Measurements from ENCODE around the gene IGSF10. TPM values are rescaled to one million over a fixed set of nuclear protein-coding genes. Genes with fewer than 3 reads are reported as not detected.

Gene IGSF10
- total RNA-seq, 4 donors from 2014 or later = 3.5 to 14.9 (median 7.0) TPM

DNA sequence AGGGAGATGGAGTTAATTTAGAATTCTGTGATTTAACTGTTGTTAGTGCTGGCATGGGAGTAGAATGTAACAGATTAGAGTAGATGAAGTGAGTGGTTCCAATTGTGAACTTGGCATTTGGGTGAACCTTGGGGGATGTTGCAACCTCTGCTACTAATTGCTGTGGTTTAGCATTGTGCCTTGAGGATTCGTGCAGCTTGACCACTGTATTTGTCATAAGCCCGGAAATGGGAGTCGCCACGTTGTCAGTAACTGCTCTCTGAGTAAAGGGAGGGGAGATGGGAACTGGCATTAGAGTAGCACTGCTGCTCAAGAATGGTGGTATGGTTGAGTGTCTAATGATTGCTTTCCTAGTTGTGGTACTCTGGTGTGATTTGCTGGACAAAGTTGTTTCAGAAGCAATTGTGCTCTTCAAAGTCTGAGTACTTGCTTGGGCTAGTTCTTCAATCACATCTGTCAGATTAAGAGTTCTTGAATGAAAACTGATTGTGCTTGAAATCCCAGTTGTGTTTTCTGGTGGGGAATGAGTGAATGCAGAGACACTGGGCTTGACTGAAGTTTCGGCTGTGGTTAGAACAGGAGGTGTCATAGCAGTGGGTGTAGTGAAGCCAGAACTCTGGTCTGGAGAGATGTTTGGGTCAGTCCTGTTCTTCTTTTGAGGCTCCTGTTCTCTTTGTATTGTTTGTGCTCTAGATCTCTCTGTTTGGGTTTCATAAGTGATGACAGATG is 15.4 kb downstream of the IGSF10 start:
- Histone ChIP-seq H3K9me3 (no peaks in the 10 kb centered on the region), H3K4me3 (no peak overlapping the region), H3K27me3 (no peaks in the 10 kb centered on the region), H3K4me1 (no peaks in the 10 kb centered on the region), H3K27ac (no peak overlapping the region), H3K36me3 (no peaks in the 10 kb centered on the region)
- intact Hi-C loops (cut with DNase I; ENCODE audit: low total_unique reads) = loop anchor here (10.0 kb wide), 1 partner anchor 469 kb away; no protein-coding TSS in a partner anchor
- DNase-seq = no peak
- TF ChIP-seq, protein P1, sequence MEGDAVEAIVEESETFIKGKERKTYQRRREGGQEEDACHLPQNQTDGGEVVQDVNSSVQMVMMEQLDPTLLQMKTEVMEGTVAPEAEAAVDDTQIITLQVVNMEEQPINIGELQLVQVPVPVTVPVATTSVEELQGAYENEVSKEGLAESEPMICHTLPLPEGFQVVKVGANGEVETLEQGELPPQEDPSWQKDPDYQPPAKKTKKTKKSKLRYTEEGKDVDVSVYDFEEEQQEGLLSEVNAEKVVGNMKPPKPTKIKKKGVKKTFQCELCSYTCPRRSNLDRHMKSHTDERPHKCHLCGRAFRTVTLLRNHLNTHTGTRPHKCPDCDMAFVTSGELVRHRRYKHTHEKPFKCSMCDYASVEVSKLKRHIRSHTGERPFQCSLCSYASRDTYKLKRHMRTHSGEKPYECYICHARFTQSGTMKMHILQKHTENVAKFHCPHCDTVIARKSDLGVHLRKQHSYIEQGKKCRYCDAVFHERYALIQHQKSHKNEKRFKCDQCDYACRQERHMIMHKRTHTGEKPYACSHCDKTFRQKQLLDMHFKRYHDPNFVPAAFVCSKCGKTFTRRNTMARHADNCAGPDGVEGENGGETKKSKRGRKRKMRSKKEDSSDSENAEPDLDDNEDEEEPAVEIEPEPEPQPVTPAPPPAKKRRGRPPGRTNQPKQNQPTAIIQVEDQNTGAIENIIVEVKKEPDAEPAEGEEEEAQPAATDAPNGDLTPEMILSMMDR (IDR thresholded peaks at IDR 0.05) = no peak
- TF ChIP-seq POLR2A (IDR thresholded peaks at IDR 0.05) = no peak

GRCh38 chr3:151443583-151443982 is 17.3 kb downstream of the IGSF10 start:
- no peak overlapping the region for H3K4me3 ChIP-seq
- intact Hi-C loops (cut with DNase I; ENCODE audit: low total_unique reads) = loop anchor here (10.0 kb wide), 1 partner anchor 471 kb away; no protein-coding TSS in a partner anchor
- H3K27me3 ChIP-seq = no peaks in the 10 kb centered on the region
- no peaks in the 10 kb centered on the region for H3K4me1 ChIP-seq
- no peak for TF ChIP-seq POLR2A (IDR thresholded peaks at IDR 0.05)
- TF ChIP-seq, protein P1 (IDR thresholded peaks at IDR 0.05) = no peak
- no peaks in the 10 kb centered on the region for H3K9me3 ChIP-seq
- no peak overlapping the region for H3K27ac ChIP-seq
- no peaks in the 10 kb centered on the region for H3K36me3 ChIP-seq
- DNase-seq = no peak

DNA sequence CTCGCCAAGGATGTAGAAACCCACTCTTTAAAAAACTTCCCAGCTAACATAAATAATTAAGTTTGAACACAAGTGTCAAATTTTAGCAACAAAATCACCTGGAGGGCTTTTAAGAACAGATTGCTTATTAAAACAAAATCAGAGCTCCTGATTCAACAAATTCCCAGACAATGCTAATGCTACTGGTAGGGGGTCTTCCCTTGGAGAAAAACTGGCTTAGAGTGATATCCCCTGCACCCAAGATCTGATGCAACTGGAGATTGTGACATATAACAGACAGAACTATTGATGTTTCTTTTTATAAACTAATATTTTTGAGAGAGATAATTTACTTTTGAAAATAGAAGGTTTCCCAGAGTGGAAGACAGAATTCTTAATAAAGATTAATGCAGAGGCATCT is 19.9 kb downstream of the IGSF10 start:
- no peak for DNase-seq
- H3K27ac ChIP-seq = no peak overlapping the region
- H3K4me3 ChIP-seq = no peak overlapping the region
- no peak for TF ChIP-seq POLR2A (IDR thresholded peaks at IDR 0.05)
- TF ChIP-seq, protein P1 (IDR thresholded peaks at IDR 0.05) = no peak
- intact Hi-C loops (cut with DNase I; ENCODE audit: low total_unique reads) = loop anchor here (10.0 kb wide), 1 partner anchor 474 kb away; no protein-coding TSS in a partner anchor
- no peaks in the 10 kb centered on the region for H3K4me1 ChIP-seq
- H3K27me3 ChIP-seq = no peaks in the 10 kb centered on the region
- H3K36me3 ChIP-seq = no peaks in the 10 kb centered on the region
- H3K9me3 ChIP-seq = no peaks in the 10 kb centered on the region

- Histone ChIP-seq H3K36me3 (no peaks in the 10 kb centered on the region), H3K27ac (no peak overlapping the region), H3K4me1 (no peaks in the 10 kb centered on the region), H3K4me3 (no peak overlapping the region), H3K27me3 (no peaks in the 10 kb centered on the region), H3K9me3 (no peaks in the 10 kb centered on the region)
- intact Hi-C loops (cut with DNase I; ENCODE audit: low total_unique reads) = loop anchor here (10.0 kb wide), 1 partner anchor 475 kb away; no protein-coding TSS in a partner anchor
- TF ChIP-seq, protein P1 (IDR thresholded peaks at IDR 0.05) = peak; percentile 75 to 85 (median 78)
- TF ChIP-seq POLR2A (IDR thresholded peaks at IDR 0.05) = no peak
- DNase-seq = peak in 1 of 2 donors; percentile 28
Measured at GRCh38 chr3:151439652-151440125, 21.2 kb downstream of the IGSF10 start.

DNA sequence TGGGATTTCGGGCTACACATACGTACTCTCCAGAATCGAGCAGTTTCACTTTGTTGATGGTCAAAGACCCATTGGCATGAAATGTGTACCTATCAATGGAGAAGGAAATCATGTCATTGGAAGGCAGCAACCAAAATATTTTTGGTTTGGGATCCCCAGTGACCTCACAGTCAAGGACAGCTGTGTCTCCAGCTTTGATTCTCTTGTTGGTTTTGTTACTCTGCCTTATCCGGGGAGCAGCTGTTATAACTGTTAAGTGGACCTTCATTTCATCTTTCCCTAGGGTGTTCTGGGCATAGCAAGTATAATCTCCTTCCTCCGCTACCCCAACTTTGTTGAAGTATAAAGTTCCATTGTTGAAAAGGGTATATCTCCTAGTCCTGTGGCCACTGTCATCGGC is 23.0 kb downstream of the IGSF10 start:
- TF ChIP-seq, protein P1 (IDR thresholded peaks at IDR 0.05) = no peak
- no peak for TF ChIP-seq POLR2A (IDR thresholded peaks at IDR 0.05)
- Histone ChIP-seq H3K27ac (no peak overlapping the region), H3K36me3 (no peaks in the 10 kb centered on the region), H3K27me3 (no peaks in the 10 kb centered on the region), H3K4me3 (no peak overlapping the region), H3K9me3 (no peaks in the 10 kb centered on the region), H3K4me1 (no peaks in the 10 kb centered on the region)
- no peak for DNase-seq
- intact Hi-C loops (cut with DNase I; ENCODE audit: low total_unique reads) = no loop called here

Data from uterus (tissue), 4 donors.